Astrocyte of the spinal cord (primary cell): ENCODE results near the gene KIF4A.

Experiments
- DNase-seq: peaks from one replicate; pipeline ENCODE4 v3.0.0; 2011; ENCODE audit warnings: low read depth, low spot score
- H3K4me3 ChIP-seq: 2 replicates; pipeline ENCODE4 v1.5.1; 2011; ENCODE audit warnings: low read depth, mild to moderate bottlenecking, low read length, moderate library complexity
- in situ Hi-C: cut with HindIII; loops from 2 replicates; pipeline ENCODE4 v1.10.0; 2017; ENCODE audit warnings: low sequenced_read_pairs
- TF ChIP-seq, protein P1 (sequence below): IDR thresholded peaks from 2 replicates; pipeline ENCODE4 v1.5.1; 2012; ENCODE audit warnings: low read depth, mild to moderate bottlenecking, low read length, inconsistent platforms

Gene KIF4A

DNA sequence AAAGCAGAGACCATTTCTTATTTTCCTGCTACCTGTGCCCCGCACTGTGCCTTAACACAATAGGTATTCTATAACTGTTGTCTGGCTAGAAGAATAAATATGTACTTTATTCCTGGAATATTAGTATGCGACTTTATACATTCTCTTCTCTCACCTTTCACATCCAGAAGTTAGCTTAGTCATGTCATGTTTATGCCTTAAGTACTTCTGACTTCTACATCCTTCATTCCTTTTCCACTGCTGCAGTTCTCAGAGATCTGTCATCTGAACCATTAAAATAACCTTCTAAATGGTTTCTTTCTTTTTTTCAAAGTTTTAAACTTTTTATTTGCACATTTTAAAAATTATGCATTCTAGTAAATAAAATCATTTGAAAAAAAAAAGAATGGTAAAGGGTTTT lies 34.4 kb downstream of the KIF4A start:
- H3K4me3 ChIP-seq, result no peak overlapping the region
- in situ Hi-C loops, result no loop called here
- DNase-seq, result no peak
- TF ChIP-seq, protein P1, sequence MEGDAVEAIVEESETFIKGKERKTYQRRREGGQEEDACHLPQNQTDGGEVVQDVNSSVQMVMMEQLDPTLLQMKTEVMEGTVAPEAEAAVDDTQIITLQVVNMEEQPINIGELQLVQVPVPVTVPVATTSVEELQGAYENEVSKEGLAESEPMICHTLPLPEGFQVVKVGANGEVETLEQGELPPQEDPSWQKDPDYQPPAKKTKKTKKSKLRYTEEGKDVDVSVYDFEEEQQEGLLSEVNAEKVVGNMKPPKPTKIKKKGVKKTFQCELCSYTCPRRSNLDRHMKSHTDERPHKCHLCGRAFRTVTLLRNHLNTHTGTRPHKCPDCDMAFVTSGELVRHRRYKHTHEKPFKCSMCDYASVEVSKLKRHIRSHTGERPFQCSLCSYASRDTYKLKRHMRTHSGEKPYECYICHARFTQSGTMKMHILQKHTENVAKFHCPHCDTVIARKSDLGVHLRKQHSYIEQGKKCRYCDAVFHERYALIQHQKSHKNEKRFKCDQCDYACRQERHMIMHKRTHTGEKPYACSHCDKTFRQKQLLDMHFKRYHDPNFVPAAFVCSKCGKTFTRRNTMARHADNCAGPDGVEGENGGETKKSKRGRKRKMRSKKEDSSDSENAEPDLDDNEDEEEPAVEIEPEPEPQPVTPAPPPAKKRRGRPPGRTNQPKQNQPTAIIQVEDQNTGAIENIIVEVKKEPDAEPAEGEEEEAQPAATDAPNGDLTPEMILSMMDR, result no peak

- in situ Hi-C loops, result no loop called here
- peak; percentile 26 for DNase-seq
- TF ChIP-seq, protein P1, result no peak
- no peak overlapping the region for H3K4me3 ChIP-seq
Measured at GRCh38 chrX:70331161-70331560, 41.3 kb downstream of the KIF4A start.

DNA sequence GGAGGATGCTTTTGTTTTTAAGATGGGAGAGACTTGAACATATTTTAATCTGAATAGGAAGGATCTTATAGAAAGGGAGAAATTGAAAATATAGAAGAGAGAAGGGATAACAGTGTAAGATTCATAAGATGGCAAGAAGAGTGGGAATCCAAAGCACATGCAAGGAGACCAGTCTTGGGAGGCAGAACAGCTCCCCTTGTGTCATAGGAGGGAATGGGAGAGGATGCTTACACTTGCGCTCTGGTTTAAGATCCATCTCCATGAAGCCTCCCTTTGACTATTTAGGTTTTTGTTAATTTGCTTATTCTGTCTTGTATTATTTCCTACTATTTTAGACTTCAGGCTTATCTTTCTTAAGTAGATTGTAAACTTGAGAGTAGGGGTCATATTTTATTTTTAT lies 42.7 kb downstream of the KIF4A start:
- TF ChIP-seq, protein P1, result peak; percentile 19
- DNase-seq, result no peak
- H3K4me3 ChIP-seq, result no peak overlapping the region
- in situ Hi-C loops, result no loop called here

DNA sequence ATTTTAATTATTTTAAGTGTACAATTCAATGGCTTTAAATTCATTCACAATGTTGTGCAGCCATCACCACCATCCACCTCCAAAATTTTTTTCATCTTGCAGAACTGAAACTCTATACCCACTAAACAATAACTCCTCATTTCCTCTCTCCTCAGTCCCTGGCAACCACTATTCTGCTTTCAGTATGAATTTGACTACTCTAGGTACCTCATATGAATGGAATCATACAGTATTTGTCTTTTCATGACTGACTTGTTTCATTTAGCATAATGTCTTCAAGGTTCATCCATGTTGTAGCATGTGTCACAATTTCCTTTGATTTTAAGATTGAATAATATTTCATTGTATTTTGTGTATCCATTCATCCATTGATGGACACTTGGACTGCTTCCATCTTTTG lies 46.9 kb downstream of the KIF4A start:
- in situ Hi-C loops, result no loop called here
- H3K4me3 ChIP-seq, result no peak overlapping the region
- DNase-seq, result no peak
- TF ChIP-seq, protein P1, result no peak

- in situ Hi-C loops, result no loop called here
- TF ChIP-seq, protein P1, result no peak
- no peak for DNase-seq
- H3K4me3 ChIP-seq, result no peak overlapping the region
Measured at GRCh38 chrX:70338290-70338689, 48.4 kb downstream of the KIF4A start.

DNA sequence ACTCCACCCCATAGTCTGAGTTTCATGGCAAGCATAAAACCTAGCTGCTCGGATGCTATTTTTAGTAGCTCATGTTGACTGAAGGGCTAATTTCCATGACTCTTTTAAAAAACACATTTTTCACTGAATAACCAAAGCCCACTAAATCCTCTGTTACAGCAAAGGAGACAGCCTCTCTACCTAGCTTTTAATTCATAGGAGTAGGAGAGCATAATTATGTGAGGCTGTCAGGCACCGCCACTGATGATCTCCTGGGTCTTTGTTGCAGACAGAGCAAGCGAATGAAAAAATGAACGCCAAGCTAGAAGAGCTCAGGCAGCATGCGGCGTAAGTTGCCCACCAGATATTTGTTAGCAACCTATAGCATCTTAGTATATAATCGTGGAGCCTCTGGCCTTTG lies 53.5 kb downstream of the KIF4A start:
- DNase-seq, result no peak
- TF ChIP-seq, protein P1, result no peak
- in situ Hi-C loops, result no loop called here

More for the DNA sequence above, 53.5 kb downstream of the KIF4A start:
- H3K4me3 ChIP-seq, result no peak overlapping the region
